ENCODE results near the gene INHBB. TPM values are rescaled to one million over a fixed set of nuclear protein-coding genes. Genes with fewer than 3 reads are reported as not detected.

Gene INHBB
- total and polyA plus RNA-seq, 2 of the 4 experiments (the other 2 are of a cell fraction), result 0.18 to 0.92 TPM

- Histone ChIP-seq H2AK5ac (ENCODE audit: low read depth, low read length) (no peak overlapping the region), H2BK120ac (ENCODE audit: low read depth, low read length) (no peak overlapping the region), H3K79me1 (ENCODE audit: low read depth in 1 of 2, low read length in 2 of 2) (no peaks in the 10 kb centered on the region), H2BK15ac (ENCODE audit: low read depth, low read length) (no peak overlapping the region), H3K9ac (ENCODE audit: low read depth, low read length) (no peak overlapping the region), H3K4ac (ENCODE audit: low read depth, low read length) (no peak overlapping the region), H3K4me3 (ENCODE audit: insufficient read depth, low read depth, low read length) (no peak overlapping the region), H4K8ac (ENCODE audit: low read depth in 2 of 2, low read length in 2 of 2) (no peak overlapping the region), H2BK20ac (ENCODE audit: low read depth, low read length) (no peak overlapping the region), H3K27ac (ENCODE audit: insufficient read depth, low read length) (no peak overlapping the region), H3K9me1 (ENCODE audit: insufficient read depth, low read length) (no peaks in the 10 kb centered on the region), H4K20me1 (ENCODE audit: insufficient read depth, low read length) (no peaks in the 10 kb centered on the region), H3K4me1 (ENCODE audit: control insufficient read depth, insufficient read depth, low read length) (no peaks in the 10 kb centered on the region), H3K23ac (ENCODE audit: low read depth, low read length) (no peak overlapping the region), H4K5ac (ENCODE audit: low read depth, low read length) (no peak overlapping the region), H3K14ac (replicated peaks; ENCODE audit: low read depth, low read length) (no peak overlapping the region), H2BK5ac (ENCODE audit: low read depth, low read length, poor library complexity, severe bottlenecking) (no peak overlapping the region), H3K27me3 (ENCODE audit: control insufficient read depth, insufficient read depth, low read length) (peaks cover 83% of the 10 kb centered on the region), H3K56ac (ENCODE audit: extremely low read depth, insufficient read depth, low read length) (no peak overlapping the region), H2AFZ (replicated peaks; ENCODE audit: low read length, poor library complexity) (no peak overlapping the region), H3K4me2 (ENCODE audit: low read depth, low read length) (no peak overlapping the region), H2AK9ac (replicated peaks; ENCODE audit: low read depth, low read length, poor library complexity) (no peak overlapping the region), H3K36me3 (ENCODE audit: control insufficient read depth, insufficient read depth, low read length) (no peaks in the 10 kb centered on the region), H3K9me3 (ENCODE audit: control insufficient read depth, insufficient read depth, low read length) (no peaks in the 10 kb centered on the region), H4K91ac (ENCODE audit: insufficient read depth, low read depth, low read length) (no peak overlapping the region), H3K18ac (ENCODE audit: low read depth, low read length) (no peak overlapping the region)
- no TSS peak for BruUV-seq (replicated peaks)
- in situ Hi-C loops (cut with MboI; ENCODE audit: low sequenced_read_pairs) (no loop called here), intact Hi-C loops (cut with micrococcal nuclease) (no loop called here), dilution Hi-C loops (cut with HindIII; ENCODE audit: low sequenced_read_pairs, unreplicated experiment) (no loop called here)
- TF ChIP-seq USF2 (IDR thresholded peaks at IDR 0.05; ENCODE audit: low read depth, low read length), result no peak
- no peak for TF ChIP-seq RCOR1 (IDR thresholded peaks at IDR 0.05; ENCODE audit: insufficient replicate concordance, low read length)
- no peak for TF ChIP-seq MAZ (IDR thresholded peaks at IDR 0.05; ENCODE audit: borderline replicate concordance, low read depth, low read length)
- no peak for TF ChIP-seq MAFK (IDR thresholded peaks at IDR 0.05; ENCODE audit: low read depth, low read length)
- no peak for TF ChIP-seq FOS (IDR thresholded peaks at IDR 0.05; ENCODE audit: low read depth, low read length)
- TF ChIP-seq NFE2L2 (IDR thresholded peaks at IDR 0.05; ENCODE audit: low read depth, low read length), result no peak
- no peak for TF ChIP-seq CTCF (conservative IDR thresholded peaks at IDR 0.05; ENCODE audit: low read depth, low read length)
- TF ChIP-seq BHLHE40 (IDR thresholded peaks at IDR 0.05; ENCODE audit: low read depth, low read length), result no peak
- no peak for TF ChIP-seq CHD1 (IDR thresholded peaks at IDR 0.05; ENCODE audit: low read depth, low read length)
- TF ChIP-seq RFX5 (IDR thresholded peaks at IDR 0.05; ENCODE audit: low read depth, low read length), result no peak
- no peak for TF ChIP-seq POLR2A (IDR thresholded peaks at IDR 0.05; ENCODE audit: low read depth, low read length)
- no peak for TF ChIP-seq MXI1 (IDR thresholded peaks at IDR 0.05; ENCODE audit: borderline replicate concordance, low read depth, low read length)
- ChIA-PET POLR2A (ENCODE audit: unreplicated experiment) (no interaction called here), CTCF (no interaction called here)
- ATAC-seq (ENCODE audit: low read depth) (no peak), DNase-seq (no peak)
- WGBS, 2 experiments (ENCODE audit: extremely low coverage in 2 of 2, insufficient read length in 1 of 2), result 88% methylated on average over 5 of the region's 10 CpGs; no CpG with 5 or more reads in 1 of the 2 experiments
Measured at GRCh38 chr2:120353931-120354330, 8.0 kb downstream of the INHBB start.

Measured in IMR-90 (cell line).